ENCODE results near the gene SNX24. TPM values are rescaled to one million over a fixed set of nuclear protein-coding genes. Genes with fewer than 3 reads are reported as not detected.

Gene SNX24
- total and polyA plus RNA-seq, 9 of the 15 experiments (the other 6 are each of a cell fraction or from before 2014, with no cell fraction given): 5.3 to 10.1 (median 7.9) TPM

GRCh38 chr5:122947772-122948171 lies 102.4 kb downstream of the SNX24 start:
- ChIA-PET CTCF (ENCODE audit: low intra/inter-chr PET ratio) (no interaction called here), POLR2A (no interaction called here)
- Histone ChIP-seq H3K9me1 (ENCODE audit: control insufficient read depth, insufficient read depth, low read length) (no peaks in the 10 kb centered on the region), H3K79me2 (ENCODE audit: control insufficient read depth, insufficient read depth, low read length) (no peaks in the 10 kb centered on the region), H3K4me3 (no peak overlapping the region), H4K20me1 (replicated peaks; ENCODE audit: control insufficient read depth, insufficient read depth, low read length) (no peaks in the 10 kb centered on the region), H3K36me3 (ENCODE audit: control insufficient read depth, insufficient read depth, low read length) (no peaks in the 10 kb centered on the region), H2AFZ (ENCODE audit: low read depth, low read length) (no peak overlapping the region), H3K9ac (ENCODE audit: insufficient read depth in 1 of 2, low read depth in 2 of 2, low read length in 2 of 2) (no peak overlapping the region), H3K27ac (ENCODE audit: extremely low read depth, low read depth, low read length) (no peak overlapping the region), H3K4me1 (replicated peaks in 1 of 2; ENCODE audit: control insufficient read depth in 2 of 2, insufficient read depth in 2 of 2, low read length in 2 of 2) (peaks cover 0 to 8% of the 10 kb centered on the region in 2 experiments; a peak in 2 of 5 replicates), H3K27me3 (ENCODE audit: control insufficient read depth in 2 of 2, insufficient read depth in 2 of 2, low read length in 2 of 2) (peaks cover 0 to 3% of the 10 kb centered on the region in 2 experiments; a peak in 1 of 5 replicates), H3K9me3 (replicated peaks; ENCODE audit: control insufficient read depth, insufficient read depth, low read depth, low read length) (no peaks in the 10 kb centered on the region), H3K4me2 (ENCODE audit: insufficient read depth, low read length) (no peak overlapping the region)
- intact Hi-C loops (cut with micrococcal nuclease) (no loop called here), in situ Hi-C loops (cut with MboI) (no loop called here)
- no peak for ATAC-seq
- BruUV-seq (replicated peaks): no TSS peak
- TF ChIP-seq HOMEZ (CRISPR knock-in tag; IDR thresholded peaks at IDR 0.05) (no peak), ETV1 (tag; conservative IDR thresholded peaks at IDR 0.05; ENCODE audit: low read depth) (no peak), PURB (CRISPR knock-in tag; IDR thresholded peaks at IDR 0.05; ENCODE audit: low read depth) (no peak), BRF1 (IDR thresholded peaks at IDR 0.05; ENCODE audit: borderline replicate concordance, extremely low read depth, insufficient read length) (no peak), ELK1 (CRISPR knock-in tag; IDR thresholded peaks at IDR 0.05) (no peak), CBX2 (IDR thresholded peaks at IDR 0.05; ENCODE audit: insufficient read depth, low read length, poor library complexity, severe bottlenecking) (no peak), RAD21 (CRISPR knock-in tag; conservative IDR thresholded peaks at IDR 0.05 in 1 of 2, IDR thresholded peaks at IDR 0.05 in 1 of 2) (no peak)
- no peak for FAIRE-seq
- 7% methylated on average over 3 of the region's 3 CpGs for WGBS (ENCODE audit: insufficient coverage, low coverage, missing lambda C conversion rate)
- DNase-seq (ENCODE audit: extremely low read depth in 1 of 4, low spot score in 3 of 4): no peak
